Measurements from ENCODE around the gene BMP8A.
"Not testable (repeated sequence)": the region's sequence is repeated elsewhere in the genome, so short reads cannot be mapped to it uniquely, and the experiment has no call there.

The BMP8A gene

GRCh38 chr1:39472826-39473225 lies 18.6 kb upstream of the BMP8A start:
- H3K27ac Mint-ChIP-seq = no peak overlapping the region
- H3K27me3 Mint-ChIP-seq = no peaks in the 10 kb centered on the region
- H3K36me3 Mint-ChIP-seq (ENCODE audit: low read depth) = peaks cover 27% of the 10 kb centered on the region
- H3K4me3 Mint-ChIP-seq = no peak overlapping the region
- H3K4me1 Mint-ChIP-seq (ENCODE audit: low read depth) = no peaks in the 10 kb centered on the region
- no peaks in the 10 kb centered on the region for H3K9me3 Mint-ChIP-seq

GRCh38 chr1:39473324-39473723 lies 18.1 kb upstream of the BMP8A start:
- Mint-ChIP-seq H3K36me3 (ENCODE audit: low read depth) (peaks cover 27% of the 10 kb centered on the region), H3K4me3 (no peak overlapping the region), H3K27me3 (no peaks in the 10 kb centered on the region), H3K27ac (no peak overlapping the region), H3K4me1 (ENCODE audit: low read depth) (no peaks in the 10 kb centered on the region), H3K9me3 (no peaks in the 10 kb centered on the region)

GRCh38 chr1:39474810-39475209 lies 16.6 kb upstream of the BMP8A start:
- Mint-ChIP-seq H3K27me3 (no peaks in the 10 kb centered on the region), H3K36me3 (ENCODE audit: low read depth) (peaks cover 31% of the 10 kb centered on the region), H3K27ac (no peak overlapping the region), H3K4me1 (ENCODE audit: low read depth) (no peaks in the 10 kb centered on the region), H3K4me3 (no peak overlapping the region), H3K9me3 (no peaks in the 10 kb centered on the region)

- H3K4me1 Mint-ChIP-seq (ENCODE audit: low read depth); H3K4me3 Mint-ChIP-seq; H3K27ac Mint-ChIP-seq; H3K27me3 Mint-ChIP-seq; H3K9me3 Mint-ChIP-seq: not testable (repeated sequence)
- H3K36me3 Mint-ChIP-seq (ENCODE audit: low read depth) = peaks cover 36% of the 10 kb centered on the region
Measured at GRCh38 chr1:39475551-39475950, 15.9 kb upstream of the BMP8A start.

- Mint-ChIP-seq H3K27ac (no peak overlapping the region), H3K27me3 (no peaks in the 10 kb centered on the region), H3K4me3 (no peak overlapping the region), H3K9me3 (no peaks in the 10 kb centered on the region), H3K36me3 (ENCODE audit: low read depth) (peaks cover 40% of the 10 kb centered on the region), H3K4me1 (ENCODE audit: low read depth) (no peaks in the 10 kb centered on the region)
Measured at GRCh38 chr1:39478126-39478915, 13.1 kb upstream of the BMP8A start.

GRCh38 chr1:39481289-39481688 lies 10.1 kb upstream of the BMP8A start:
- H3K27me3 Mint-ChIP-seq = no peaks in the 10 kb centered on the region
- no peaks in the 10 kb centered on the region for H3K9me3 Mint-ChIP-seq
- no peak overlapping the region for H3K27ac Mint-ChIP-seq
- H3K36me3 Mint-ChIP-seq (ENCODE audit: low read depth) = peaks cover 46% of the 10 kb centered on the region
- no peaks in the 10 kb centered on the region for H3K4me1 Mint-ChIP-seq (ENCODE audit: low read depth)
- H3K4me3 Mint-ChIP-seq = no peak overlapping the region

GRCh38 chr1:39483276-39483675 lies 8.2 kb upstream of the BMP8A start:
- peak overlapping the region; percentile 24 for H3K27ac Mint-ChIP-seq
- peaks cover 51% of the 10 kb centered on the region for H3K36me3 Mint-ChIP-seq (ENCODE audit: low read depth)

GRCh38 chr1:39484564-39484963 lies 6.9 kb upstream of the BMP8A start:
- no peaks in the 10 kb centered on the region for H3K9me3 Mint-ChIP-seq
- no peak overlapping the region for H3K4me3 Mint-ChIP-seq
- H3K27me3 Mint-ChIP-seq = no peaks in the 10 kb centered on the region
- H3K36me3 Mint-ChIP-seq (ENCODE audit: low read depth) = peaks cover 43% of the 10 kb centered on the region
- no peak overlapping the region for H3K27ac Mint-ChIP-seq
- H3K4me1 Mint-ChIP-seq (ENCODE audit: low read depth) = no peaks in the 10 kb centered on the region

More at GRCh38 chr1:39483276-39483675, 8.2 kb upstream of the BMP8A start:
- no peak overlapping the region for H3K4me3 Mint-ChIP-seq
- no peaks in the 10 kb centered on the region for H3K27me3 Mint-ChIP-seq
- H3K9me3 Mint-ChIP-seq = no peaks in the 10 kb centered on the region
- no peaks in the 10 kb centered on the region for H3K4me1 Mint-ChIP-seq (ENCODE audit: low read depth)

GRCh38 chr1:39485046-39485803 lies 6.2 kb upstream of the BMP8A start:
- Mint-ChIP-seq H3K36me3 (ENCODE audit: low read depth) (peaks cover 37% of the 10 kb centered on the region), H3K4me3 (no peak overlapping the region), H3K27ac (no peak overlapping the region), H3K4me1 (ENCODE audit: low read depth) (no peaks in the 10 kb centered on the region), H3K9me3 (no peaks in the 10 kb centered on the region), H3K27me3 (peaks cover under 1% of the 10 kb centered on the region)

GRCh38 chr1:39488012-39488545 lies 3.4 kb upstream of the BMP8A start:
- Mint-ChIP-seq H3K4me3 (no peak overlapping the region), H3K4me1 (ENCODE audit: low read depth) (peaks cover 4% of the 10 kb centered on the region), H3K9me3 (no peaks in the 10 kb centered on the region), H3K36me3 (ENCODE audit: low read depth) (peaks cover 20% of the 10 kb centered on the region), H3K27me3 (peaks cover 14% of the 10 kb centered on the region), H3K27ac (no peak overlapping the region)

- Mint-ChIP-seq H3K27ac (no peak overlapping the region), H3K27me3 (peaks cover 22% of the 10 kb centered on the region), H3K9me3 (no peaks in the 10 kb centered on the region), H3K36me3 (ENCODE audit: low read depth) (peaks cover 14% of the 10 kb centered on the region), H3K4me1 (ENCODE audit: low read depth) (peaks cover 4% of the 10 kb centered on the region), H3K4me3 (no peak overlapping the region)
Measured at GRCh38 chr1:39488793-39489566, 2.5 kb upstream of the BMP8A start.

GRCh38 chr1:39489567-39490239 lies 1.7 kb upstream of the BMP8A start:
- Mint-ChIP-seq H3K27ac (no peak overlapping the region), H3K9me3 (no peaks in the 10 kb centered on the region), H3K4me3 (no peak overlapping the region), H3K36me3 (ENCODE audit: low read depth) (peaks cover 14% of the 10 kb centered on the region), H3K4me1 (ENCODE audit: low read depth) (peaks cover 4% of the 10 kb centered on the region), H3K27me3 (peaks cover 28% of the 10 kb centered on the region)

GRCh38 chr1:39490596-39491145 lies 765 bp upstream of the BMP8A start:
- Mint-ChIP-seq H3K36me3 (ENCODE audit: low read depth) (peaks cover 7% of the 10 kb centered on the region), H3K27ac (no peak overlapping the region), H3K4me1 (ENCODE audit: low read depth) (peaks cover 4% of the 10 kb centered on the region), H3K27me3 (peaks cover 28% of the 10 kb centered on the region), H3K9me3 (no peaks in the 10 kb centered on the region), H3K4me3 (peak overlapping the region; percentile 30)
